ENCODE measurements around the gene DARS1.
"Not testable (repeated sequence)": the region's sequence is repeated elsewhere in the genome, so short reads cannot be mapped to it uniquely, and the experiment has no call there.

DARS1 gene

DNA sequence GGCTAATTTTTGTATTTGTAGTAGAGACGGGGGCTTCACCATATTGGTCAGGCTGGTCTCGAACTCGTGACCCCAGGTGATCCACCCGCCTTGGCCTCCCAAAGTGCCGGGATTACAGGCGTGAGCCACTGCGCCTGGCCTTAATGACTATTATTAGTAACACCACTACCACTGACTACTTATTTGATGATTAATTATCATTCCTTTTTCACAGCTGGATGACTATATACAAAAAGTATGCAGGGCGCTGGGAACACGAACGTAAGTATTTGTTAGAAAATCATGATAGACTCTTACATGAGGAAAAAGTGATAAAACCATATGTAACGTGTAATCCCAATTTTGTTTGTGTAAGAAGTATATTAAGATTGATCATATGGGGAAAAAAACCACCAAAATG, 21.6 kb downstream of the DARS1 start:
- TF ChIP-seq, protein P1, sequence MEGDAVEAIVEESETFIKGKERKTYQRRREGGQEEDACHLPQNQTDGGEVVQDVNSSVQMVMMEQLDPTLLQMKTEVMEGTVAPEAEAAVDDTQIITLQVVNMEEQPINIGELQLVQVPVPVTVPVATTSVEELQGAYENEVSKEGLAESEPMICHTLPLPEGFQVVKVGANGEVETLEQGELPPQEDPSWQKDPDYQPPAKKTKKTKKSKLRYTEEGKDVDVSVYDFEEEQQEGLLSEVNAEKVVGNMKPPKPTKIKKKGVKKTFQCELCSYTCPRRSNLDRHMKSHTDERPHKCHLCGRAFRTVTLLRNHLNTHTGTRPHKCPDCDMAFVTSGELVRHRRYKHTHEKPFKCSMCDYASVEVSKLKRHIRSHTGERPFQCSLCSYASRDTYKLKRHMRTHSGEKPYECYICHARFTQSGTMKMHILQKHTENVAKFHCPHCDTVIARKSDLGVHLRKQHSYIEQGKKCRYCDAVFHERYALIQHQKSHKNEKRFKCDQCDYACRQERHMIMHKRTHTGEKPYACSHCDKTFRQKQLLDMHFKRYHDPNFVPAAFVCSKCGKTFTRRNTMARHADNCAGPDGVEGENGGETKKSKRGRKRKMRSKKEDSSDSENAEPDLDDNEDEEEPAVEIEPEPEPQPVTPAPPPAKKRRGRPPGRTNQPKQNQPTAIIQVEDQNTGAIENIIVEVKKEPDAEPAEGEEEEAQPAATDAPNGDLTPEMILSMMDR (IDR thresholded peaks at IDR 0.05; ENCODE audit: extremely low read depth, insufficient read depth, missing control alignments), result no peak
- DNase-seq (ENCODE audit: low spot score), result no peak
- in situ Hi-C loops (cut with MboI; ENCODE audit: low pct_unique_long_range_greater_than_20kb, low sequenced_read_pairs, unreplicated experiment), result no loop called here

- in situ Hi-C loops (cut with MboI; ENCODE audit: low pct_unique_long_range_greater_than_20kb, low sequenced_read_pairs, unreplicated experiment), result no loop called here
- no peak for DNase-seq (ENCODE audit: low spot score)
- TF ChIP-seq, protein P1 (IDR thresholded peaks at IDR 0.05; ENCODE audit: extremely low read depth, insufficient read depth, missing control alignments), result no peak
These were observed 22.9 kb downstream of the DARS1 start for GRCh38 chr2:135962366-135963123.

- in situ Hi-C loops (cut with MboI; ENCODE audit: low pct_unique_long_range_greater_than_20kb, low sequenced_read_pairs, unreplicated experiment), result no loop called here
- no peak for DNase-seq (ENCODE audit: low spot score)
- TF ChIP-seq, protein P1 (IDR thresholded peaks at IDR 0.05; ENCODE audit: extremely low read depth, insufficient read depth, missing control alignments), result no peak
These were observed 24.5 kb downstream of the DARS1 start for GRCh38 chr2:135960656-135961551.

GRCh38 chr2:135960150-135960549, 25.3 kb downstream of the DARS1 start:
- in situ Hi-C loops (cut with MboI; ENCODE audit: low pct_unique_long_range_greater_than_20kb, low sequenced_read_pairs, unreplicated experiment), result no loop called here
- no peak for DNase-seq (ENCODE audit: low spot score)
- TF ChIP-seq, protein P1 (IDR thresholded peaks at IDR 0.05; ENCODE audit: extremely low read depth, insufficient read depth, missing control alignments), result no peak

- DNase-seq (ENCODE audit: low spot score); in situ Hi-C loops (cut with MboI; ENCODE audit: low pct_unique_long_range_greater_than_20kb, low sequenced_read_pairs, unreplicated experiment): not testable (repeated sequence)
These were observed 26.5 kb downstream of the DARS1 start for GRCh38 chr2:135958927-135959326.

DNA sequence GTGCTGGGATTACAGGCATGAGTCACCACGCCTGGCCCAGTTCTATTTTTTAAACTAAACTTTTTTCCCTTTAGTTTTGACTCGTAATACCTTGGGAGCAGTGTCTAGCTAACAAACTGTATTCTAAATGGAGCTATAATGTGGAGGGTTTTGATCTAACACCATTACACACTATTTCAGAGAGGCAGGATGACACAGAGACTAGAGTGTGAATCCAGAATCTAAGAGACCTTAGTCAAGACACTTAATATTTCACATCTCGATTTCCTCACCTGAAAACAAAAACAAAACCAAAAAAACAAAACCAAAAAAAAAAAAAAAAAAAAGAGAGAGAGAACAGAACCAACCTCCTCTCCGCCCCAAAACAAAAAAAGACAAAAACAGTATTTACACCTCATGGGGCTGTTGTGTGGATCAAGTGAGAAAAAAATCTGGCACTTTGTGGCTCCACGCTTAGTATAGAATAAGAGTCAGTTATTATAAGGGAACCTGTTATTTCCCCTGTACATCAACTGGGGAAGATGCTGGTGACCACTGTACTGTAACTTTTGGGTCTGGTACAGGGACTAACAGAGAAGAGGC, 31.3 kb downstream of the DARS1 start:
- TF ChIP-seq, protein P1 (IDR thresholded peaks at IDR 0.05; ENCODE audit: extremely low read depth, insufficient read depth, missing control alignments), result no peak
- in situ Hi-C loops (cut with MboI; ENCODE audit: low pct_unique_long_range_greater_than_20kb, low sequenced_read_pairs, unreplicated experiment), result no loop called here
- DNase-seq (ENCODE audit: low spot score), result no peak
